ENCODE results near the gene MYO9B.

Gene MYO9B

GRCh38 chr19:17043744-17044143, 31.8 kb upstream of the MYO9B start:
- DNase-seq (ENCODE audit: extremely low read depth, insufficient read length) = no peak
- peaks cover under 1% of the 10 kb centered on the region for H3K36me3 ChIP-seq (ENCODE audit: control insufficient read depth, insufficient read depth, low read length)
- TF ChIP-seq CTCF (IDR thresholded peaks at IDR 0.05; ENCODE audit: insufficient read depth, low read length, poor library complexity, severe bottlenecking) = no peak
- H3K4me3 ChIP-seq (replicated peaks; ENCODE audit: low read depth, low read length) = no peak overlapping the region
- H3K27me3 ChIP-seq (replicated peaks; ENCODE audit: control insufficient read depth, insufficient read depth, low read length) = no peaks in the 10 kb centered on the region

GRCh38 chr19:17045907-17046502, 29.6 kb upstream of the MYO9B start:
- TF ChIP-seq CTCF (IDR thresholded peaks at IDR 0.05; ENCODE audit: insufficient read depth, low read length, poor library complexity, severe bottlenecking) = no peak

GRCh38 chr19:17048885-17049453, 26.6 kb upstream of the MYO9B start:
- Histone ChIP-seq H3K36me3 (ENCODE audit: control insufficient read depth, insufficient read depth, low read length) (peaks cover 13% of the 10 kb centered on the region), H3K4me3 (replicated peaks; ENCODE audit: low read depth, low read length) (no peak overlapping the region), H3K27me3 (replicated peaks; ENCODE audit: control insufficient read depth, insufficient read depth, low read length) (no peaks in the 10 kb centered on the region)
- DNase-seq (ENCODE audit: extremely low read depth, insufficient read length) = no peak
- no peak for TF ChIP-seq CTCF (IDR thresholded peaks at IDR 0.05; ENCODE audit: insufficient read depth, low read length, poor library complexity, severe bottlenecking)

More at GRCh38 chr19:17045907-17046502, 29.6 kb upstream of the MYO9B start:
- Histone ChIP-seq H3K36me3 (ENCODE audit: control insufficient read depth, insufficient read depth, low read length) (peaks cover 6% of the 10 kb centered on the region), H3K27me3 (replicated peaks; ENCODE audit: control insufficient read depth, insufficient read depth, low read length) (no peaks in the 10 kb centered on the region), H3K4me3 (replicated peaks; ENCODE audit: low read depth, low read length) (no peak overlapping the region)
- no peak for DNase-seq (ENCODE audit: extremely low read depth, insufficient read length)

- Histone ChIP-seq H3K36me3 (ENCODE audit: control insufficient read depth, insufficient read depth, low read length) (peaks cover 17% of the 10 kb centered on the region), H3K4me3 (replicated peaks; ENCODE audit: low read depth, low read length) (no peak overlapping the region), H3K27me3 (replicated peaks; ENCODE audit: control insufficient read depth, insufficient read depth, low read length) (no peaks in the 10 kb centered on the region)
- no peak for TF ChIP-seq CTCF (IDR thresholded peaks at IDR 0.05; ENCODE audit: insufficient read depth, low read length, poor library complexity, severe bottlenecking)
- DNase-seq (ENCODE audit: extremely low read depth, insufficient read length) = no peak
These were observed 25.8 kb upstream of the MYO9B start for GRCh38 chr19:17049711-17050280.

- H3K36me3 ChIP-seq (ENCODE audit: control insufficient read depth, insufficient read depth, low read length) = peaks cover 21% of the 10 kb centered on the region
- TF ChIP-seq CTCF (IDR thresholded peaks at IDR 0.05; ENCODE audit: insufficient read depth, low read length, poor library complexity, severe bottlenecking) = peak; percentile 41
- H3K27me3 ChIP-seq (replicated peaks; ENCODE audit: control insufficient read depth, insufficient read depth, low read length) = no peaks in the 10 kb centered on the region
- no peak for DNase-seq (ENCODE audit: extremely low read depth, insufficient read length)
- no peak overlapping the region for H3K4me3 ChIP-seq (replicated peaks; ENCODE audit: low read depth, low read length)
These were observed 23.1 kb upstream of the MYO9B start for GRCh38 chr19:17052439-17052838.
